H9 (cell line): ENCODE measurements around the gene SERPINA5. TPM values are rescaled to one million over a fixed set of nuclear protein-coding genes. Genes with fewer than 3 reads are reported as not detected.

Source experiments
- DNase-seq: peaks from one replicate; pipeline ENCODE4 v3.0.0-alpha.2; 2017
- H2AFZ ChIP-seq: one replicate; pipeline ENCODE4 v1.6.1; 2013; ENCODE audit warnings: mild to moderate bottlenecking, low read length, control low read depth, moderate library complexity
- H2AK5ac ChIP-seq: 2 replicates; pipeline ENCODE4 v1.6.1; 2013; ENCODE audit warnings: low read length, control low read depth, mixed read lengths; ENCODE audit not compliant: insufficient read length
- H2BK120ac ChIP-seq: one replicate; pipeline ENCODE4 v1.6.1; 2013; ENCODE audit warnings: low read depth, mild to moderate bottlenecking, low read length, control low read depth, inconsistent platforms; ENCODE audit not compliant: poor library complexity, severe bottlenecking
- H2BK12ac ChIP-seq: 2 replicates; pipeline ENCODE4 v1.6.1; 2013; ENCODE audit warnings: low read length, control low read depth, mixed read lengths, low read depth; ENCODE audit not compliant: insufficient read length
- H2BK15ac ChIP-seq: 2 replicates; pipeline ENCODE4 v1.6.1; 2013; ENCODE audit warnings: low read depth, low read length, control low read depth
- H2BK20ac ChIP-seq: one replicate; pipeline ENCODE4 v1.6.1; 2013; ENCODE audit warnings: low read depth, mild to moderate bottlenecking, low read length, control low read depth, inconsistent platforms; ENCODE audit not compliant: poor library complexity, severe bottlenecking
- H2BK5ac ChIP-seq: 2 replicates; pipeline ENCODE4 v1.6.1; 2013; ENCODE audit warnings: low read length, control low read depth, mixed read lengths; ENCODE audit not compliant: insufficient read length
- H3K14ac ChIP-seq: 2 replicates; pipeline ENCODE4 v1.6.1; 2013; ENCODE audit warnings: low read length, control low read depth; ENCODE audit not compliant: insufficient read depth
- H3K18ac ChIP-seq: 2 replicates; pipeline ENCODE4 v1.6.1; 2013; ENCODE audit warnings: low read depth, mild to moderate bottlenecking, mixed read lengths, low read length, control low read depth; ENCODE audit not compliant: insufficient read length
- H3K23ac ChIP-seq: 2 replicates; pipeline ENCODE4 v1.6.1; 2013; ENCODE audit warnings: low read length, control low read depth, mixed read lengths, low read depth; ENCODE audit not compliant: insufficient read length
- H3K23me2 ChIP-seq: 2 replicates; pipeline ENCODE4 v1.6.1; 2013; ENCODE audit warnings: low read depth, mild to moderate bottlenecking, mixed read lengths, low read length, control low read depth; ENCODE audit not compliant: insufficient read length, poor library complexity, severe bottlenecking
- H3K27ac ChIP-seq: 2 replicates; pipeline ENCODE4 v1.5.1; 2013; ENCODE audit warnings: low read length, control low read depth, mixed read lengths, low read depth; ENCODE audit not compliant: insufficient read length
- H3K27me3 ChIP-seq: 2 replicates; pipeline ENCODE4 v1.6.1; 2013; ENCODE audit warnings: low read length, control low read depth, inconsistent platforms; ENCODE audit not compliant: insufficient read depth
- H3K4ac ChIP-seq: 2 replicates; pipeline ENCODE4 v1.6.1; 2013; ENCODE audit warnings: low read depth, mild to moderate bottlenecking, control low read depth, inconsistent platforms, low read length, moderate library complexity
- H3K4me1 ChIP-seq: 2 replicates; pipeline ENCODE4 v1.6.1; 2013; ENCODE audit warnings: low read length, control low read depth, inconsistent platforms; ENCODE audit not compliant: insufficient read depth
- H3K4me2 ChIP-seq: 2 replicates; pipeline ENCODE4 v1.6.1; 2013; ENCODE audit warnings: low read length, control low read depth, mixed read lengths; ENCODE audit not compliant: insufficient read length, insufficient read depth
- H3K56ac ChIP-seq: 2 replicates; pipeline ENCODE4 v1.6.1; 2013; ENCODE audit warnings: low read depth, mild to moderate bottlenecking, mixed read lengths, low read length, control low read depth; ENCODE audit not compliant: insufficient read length
- H3K79me1 ChIP-seq: 2 replicates; pipeline ENCODE4 v1.6.1; 2013; ENCODE audit warnings: low read depth, mild to moderate bottlenecking, moderate library complexity, low read length, control low read depth, inconsistent platforms; ENCODE audit not compliant: insufficient read depth, poor library complexity, severe bottlenecking
- H3K79me2 ChIP-seq: 2 replicates; pipeline ENCODE4 v1.6.1; 2013; ENCODE audit warnings: low read length, control low read depth, inconsistent platforms; ENCODE audit not compliant: insufficient read depth
- H3K9ac ChIP-seq: 2 replicates; pipeline ENCODE4 v1.6.1; 2013; ENCODE audit warnings: low read length, control low read depth, mixed read lengths; ENCODE audit not compliant: insufficient read length; ENCODE audit errors: extremely low read depth
- H3K9me3 ChIP-seq: one replicate; pipeline ENCODE4 v1.6.1; 2013; ENCODE audit warnings: low read depth, low read length, inconsistent platforms; ENCODE audit not compliant: control insufficient read depth
- H3T11ph ChIP-seq: one replicate; pipeline ENCODE4 v1.6.1; 2013; ENCODE audit warnings: mild to moderate bottlenecking, low read length, control low read depth, inconsistent platforms
- H4K20me1 ChIP-seq: one replicate; pipeline ENCODE4 v1.6.1; 2013; ENCODE audit not compliant: control insufficient read depth, insufficient read length, insufficient read depth
- H4K5ac ChIP-seq: 2 replicates; pipeline ENCODE4 v1.6.1; 2013; ENCODE audit warnings: low read depth, mild to moderate bottlenecking, mixed read lengths, low read length, control low read depth; ENCODE audit not compliant: insufficient read length
- H4K8ac ChIP-seq: replicated peaks from 2 replicates; pipeline ENCODE4 v1.6.1; 2013; ENCODE audit warnings: low read length, control low read depth, mixed read lengths, low read depth; ENCODE audit not compliant: insufficient read length
- H4K91ac ChIP-seq: 2 replicates; pipeline ENCODE4 v1.6.1; 2013; ENCODE audit warnings: low read depth, mild to moderate bottlenecking, moderate library complexity, mixed read lengths, low read length, control low read depth; ENCODE audit not compliant: insufficient read length
- H3K27ac Mint-ChIP-seq, 3 experiments: 2 replicates in 2 of 3; 3 replicates in 1 of 3; pipeline ENCODE4 v1.8.0; 2020 to 2021; ENCODE audit warnings: mixed read lengths in 3 of 3, mild to moderate bottlenecking in 1 of 3, moderate library complexity in 1 of 3
- H3K27me3 Mint-ChIP-seq: 2 replicates; pipeline ENCODE4 v1.8.0; 2021; ENCODE audit warnings: low read depth, mild to moderate bottlenecking, moderate library complexity, mixed read lengths
- H3K36me3 Mint-ChIP-seq, 3 experiments: 2 replicates in 2 of 3; 3 replicates in 1 of 3; pipeline ENCODE4 v1.8.0; 2020 to 2021; ENCODE audit warnings: low read depth in 3 of 3, mixed read lengths in 3 of 3; ENCODE audit not compliant: insufficient read depth in 1 of 3
- H3K4me1 Mint-ChIP-seq, 2 experiments: 2 replicates each; pipeline ENCODE4 v1.8.0; 2020; ENCODE audit warnings: mixed read lengths in 2 of 2
- H3K4me3 Mint-ChIP-seq, 2 experiments: 2 replicates in 1 of 2; 3 replicates in 1 of 2; pipeline ENCODE4 v1.8.0; 2020 to 2021; ENCODE audit warnings: mild to moderate bottlenecking in 2 of 2, mixed read lengths in 2 of 2, moderate library complexity in 1 of 2
- H3K9me3 Mint-ChIP-seq, 2 experiments: 2 replicates in 1 of 2; 3 replicates in 1 of 2; pipeline ENCODE4 v1.8.0; 2020; ENCODE audit warnings: mild to moderate bottlenecking in 2 of 2, mixed read lengths in 2 of 2, moderate library complexity in 1 of 2
- total RNA-seq: library from RNA; stranded (reverse); gene quantifications from 2 replicates; pipeline ENCODE4 v1.2.1, GENCODE V29; 2021
- TF ChIP-seq, protein P1 (sequence below): fragments of 200-600 bp; sonication (generic); conservative IDR thresholded peaks from 3 replicates; pipeline ENCODE4 v1.8.0; 2021; ENCODE audit warnings: antibody characterized with exemption, mild to moderate bottlenecking

SERPINA5 gene
- total RNA-seq, 1 experiment from 2014 or later = 1.1 TPM

DNA sequence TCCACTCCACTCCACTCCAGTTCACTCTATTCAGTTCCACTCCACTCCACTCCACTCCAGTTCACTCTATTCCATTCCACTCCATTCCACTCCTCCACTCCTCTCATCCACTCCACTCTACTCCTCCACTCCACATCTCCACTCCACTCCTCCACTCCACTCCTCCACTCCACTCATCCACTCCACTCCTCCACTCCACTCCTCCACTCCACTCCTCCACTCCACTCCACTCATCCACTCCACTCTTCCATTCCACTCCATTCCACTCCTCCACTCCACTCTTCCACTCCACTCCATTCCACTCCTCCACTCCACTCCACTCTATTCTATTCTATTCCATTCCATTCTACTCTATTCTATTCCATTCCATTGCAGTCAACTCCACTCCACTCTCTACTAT is 9.8 kb downstream of the SERPINA5 start:
- no peak overlapping the region for H2BK15ac ChIP-seq
- H2BK5ac ChIP-seq = no peak overlapping the region
- H3K9me3 ChIP-seq = no peaks in the 10 kb centered on the region
- H2AK5ac ChIP-seq = no peak overlapping the region
- no peak overlapping the region for H4K8ac ChIP-seq
- no peak overlapping the region for H2AFZ ChIP-seq
- H3K4me2 ChIP-seq = no peak overlapping the region
- no peak overlapping the region for H2BK120ac ChIP-seq
- Mint-ChIP-seq H3K4me3 (peak overlapping the region in 1 of 2 experiments; percentile 9; a peak in 1 of 5 replicates), H3K36me3 (peaks cover 0 to 5% (median 5%) of the 10 kb centered on the region in 3 experiments; a peak in 3 of 7 replicates), H3K4me1 (peaks cover 0 to 5% of the 10 kb centered on the region in 2 experiments; a peak in 1 of 4 replicates), H3K27me3 (peaks cover 17% of the 10 kb centered on the region), H3K9me3 (peaks cover 8% of the 10 kb centered on the region in 2 experiments; a peak in 4 of 5 replicates), H3K27ac (no peak overlapping the region)
- H3K18ac ChIP-seq = no peak overlapping the region
- H3K23ac ChIP-seq = no peak overlapping the region
- no peak overlapping the region for H3K56ac ChIP-seq
- H3K79me2 ChIP-seq = no peaks in the 10 kb centered on the region
- no peak overlapping the region for H3T11ph ChIP-seq
- H3K4me1 ChIP-seq = no peaks in the 10 kb centered on the region
- no peak overlapping the region for H3K4ac ChIP-seq
- no peak overlapping the region for H2BK20ac ChIP-seq
- no peaks in the 10 kb centered on the region for H3K79me1 ChIP-seq
- no peak overlapping the region for H3K14ac ChIP-seq
- H4K5ac ChIP-seq = no peak overlapping the region
- H3K9ac ChIP-seq = no peak overlapping the region
- TF ChIP-seq, protein P1, sequence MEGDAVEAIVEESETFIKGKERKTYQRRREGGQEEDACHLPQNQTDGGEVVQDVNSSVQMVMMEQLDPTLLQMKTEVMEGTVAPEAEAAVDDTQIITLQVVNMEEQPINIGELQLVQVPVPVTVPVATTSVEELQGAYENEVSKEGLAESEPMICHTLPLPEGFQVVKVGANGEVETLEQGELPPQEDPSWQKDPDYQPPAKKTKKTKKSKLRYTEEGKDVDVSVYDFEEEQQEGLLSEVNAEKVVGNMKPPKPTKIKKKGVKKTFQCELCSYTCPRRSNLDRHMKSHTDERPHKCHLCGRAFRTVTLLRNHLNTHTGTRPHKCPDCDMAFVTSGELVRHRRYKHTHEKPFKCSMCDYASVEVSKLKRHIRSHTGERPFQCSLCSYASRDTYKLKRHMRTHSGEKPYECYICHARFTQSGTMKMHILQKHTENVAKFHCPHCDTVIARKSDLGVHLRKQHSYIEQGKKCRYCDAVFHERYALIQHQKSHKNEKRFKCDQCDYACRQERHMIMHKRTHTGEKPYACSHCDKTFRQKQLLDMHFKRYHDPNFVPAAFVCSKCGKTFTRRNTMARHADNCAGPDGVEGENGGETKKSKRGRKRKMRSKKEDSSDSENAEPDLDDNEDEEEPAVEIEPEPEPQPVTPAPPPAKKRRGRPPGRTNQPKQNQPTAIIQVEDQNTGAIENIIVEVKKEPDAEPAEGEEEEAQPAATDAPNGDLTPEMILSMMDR = no peak
- DNase-seq = no peak
- no peaks in the 10 kb centered on the region for H4K20me1 ChIP-seq
- H3K27ac ChIP-seq = no peak overlapping the region
- H4K91ac ChIP-seq = no peak overlapping the region
- H3K23me2 ChIP-seq = no peaks in the 10 kb centered on the region
- no peak overlapping the region for H2BK12ac ChIP-seq
- H3K27me3 ChIP-seq = no peaks in the 10 kb centered on the region
